ENCODE measurements around the gene BID. TPM values are rescaled to one million over a fixed set of nuclear protein-coding genes. Genes with fewer than 3 reads are reported as not detected.

Gene BID
- total RNA-seq, 4 donors from 2014 or later, result 11.8 to 26.6 (median 18.4) TPM

GRCh38 chr22:17739196-17739975 is 34.9 kb downstream of the BID start:
- no peak for DNase-seq (ENCODE audit: low spot score in 2 of 2)
- no peak overlapping the region for H3K4me3 ChIP-seq
- 92% methylated on average over 20 of the region's 36 CpGs for WGBS
- no peak overlapping the region for H3K27ac ChIP-seq
- peaks cover 40% of the 10 kb centered on the region for H3K36me3 ChIP-seq
- TF ChIP-seq POLR2A (IDR thresholded peaks at IDR 0.05), result no peak
- H3K4me1 ChIP-seq, result peaks cover 6% of the 10 kb centered on the region
- H3K9me3 ChIP-seq, result no peaks in the 10 kb centered on the region
- H3K27me3 ChIP-seq, result no peaks in the 10 kb centered on the region

- no peak for DNase-seq (ENCODE audit: low spot score in 2 of 2)
These were observed 35.7 kb downstream of the BID start for GRCh38 chr22:17738386-17739128.

GRCh38 chr22:17734187-17734586 is 40.1 kb downstream of the BID start:
- 70% methylated on average over 4 of the region's 4 CpGs for WGBS
- Histone ChIP-seq H3K4me3 (no peak overlapping the region), H3K4me1 (no peaks in the 10 kb centered on the region), H3K27ac (no peak overlapping the region), H3K27me3 (no peaks in the 10 kb centered on the region), H3K36me3 (peaks cover 81% of the 10 kb centered on the region), H3K9me3 (no peaks in the 10 kb centered on the region)
- no peak for DNase-seq (ENCODE audit: low spot score in 2 of 2)
- TF ChIP-seq POLR2AphosphoS5 (IDR thresholded peaks at IDR 0.05) (no peak), POLR2A (IDR thresholded peaks at IDR 0.05) (no peak), EP300 (IDR thresholded peaks at IDR 0.05) (no peak), CTCF (IDR thresholded peaks at IDR 0.05) (no peak)

More at GRCh38 chr22:17738386-17739128, 35.7 kb downstream of the BID start:
- Histone ChIP-seq H3K4me3 (no peak overlapping the region), H3K36me3 (peaks cover 48% of the 10 kb centered on the region), H3K27ac (no peak overlapping the region), H3K4me1 (no peaks in the 10 kb centered on the region), H3K27me3 (no peaks in the 10 kb centered on the region), H3K9me3 (no peaks in the 10 kb centered on the region)
- TF ChIP-seq POLR2AphosphoS5 (IDR thresholded peaks at IDR 0.05) (no peak), EP300 (IDR thresholded peaks at IDR 0.05) (no peak), POLR2A (IDR thresholded peaks at IDR 0.05) (no peak), CTCF (IDR thresholded peaks at IDR 0.05) (no peak)
- 93% methylated on average over 17 of the region's 21 CpGs for WGBS

- Histone ChIP-seq H3K27me3 (no peaks in the 10 kb centered on the region), H3K9me3 (no peaks in the 10 kb centered on the region), H3K27ac (no peak overlapping the region), H3K36me3 (peaks cover 81% of the 10 kb centered on the region), H3K4me1 (no peaks in the 10 kb centered on the region), H3K4me3 (no peak overlapping the region)
- TF ChIP-seq EP300 (IDR thresholded peaks at IDR 0.05) (no peak), POLR2A (IDR thresholded peaks at IDR 0.05) (no peak), CTCF (IDR thresholded peaks at IDR 0.05) (no peak), POLR2AphosphoS5 (IDR thresholded peaks at IDR 0.05) (no peak)
- no peak for DNase-seq (ENCODE audit: low spot score in 2 of 2)
- 62% methylated on average over 3 of the region's 3 CpGs for WGBS
These were observed 40.8 kb downstream of the BID start for GRCh38 chr22:17733466-17733865.

- Histone ChIP-seq H3K4me1 (no peaks in the 10 kb centered on the region), H3K27ac (no peak overlapping the region), H3K9me3 (no peaks in the 10 kb centered on the region), H3K4me3 (no peak overlapping the region), H3K27me3 (no peaks in the 10 kb centered on the region), H3K36me3 (peaks cover 82% of the 10 kb centered on the region)
- no peak for DNase-seq (ENCODE audit: low spot score in 2 of 2)
- 93% methylated on average over 2 of the region's 2 CpGs for WGBS
- TF ChIP-seq CTCF (IDR thresholded peaks at IDR 0.05) (no peak), POLR2A (IDR thresholded peaks at IDR 0.05) (no peak), POLR2AphosphoS5 (IDR thresholded peaks at IDR 0.05) (no peak), EP300 (IDR thresholded peaks at IDR 0.05) (no peak)
These were observed 41.9 kb downstream of the BID start for GRCh38 chr22:17732251-17732854.

Data from suprapubic skin (tissue), 4 donors.